ENCODE data around the gene STK32B.
"Not testable (repeated sequence)": the region's sequence is repeated elsewhere in the genome, so short reads cannot be mapped to it uniquely, and the experiment has no call there.

Gene STK32B

DNA sequence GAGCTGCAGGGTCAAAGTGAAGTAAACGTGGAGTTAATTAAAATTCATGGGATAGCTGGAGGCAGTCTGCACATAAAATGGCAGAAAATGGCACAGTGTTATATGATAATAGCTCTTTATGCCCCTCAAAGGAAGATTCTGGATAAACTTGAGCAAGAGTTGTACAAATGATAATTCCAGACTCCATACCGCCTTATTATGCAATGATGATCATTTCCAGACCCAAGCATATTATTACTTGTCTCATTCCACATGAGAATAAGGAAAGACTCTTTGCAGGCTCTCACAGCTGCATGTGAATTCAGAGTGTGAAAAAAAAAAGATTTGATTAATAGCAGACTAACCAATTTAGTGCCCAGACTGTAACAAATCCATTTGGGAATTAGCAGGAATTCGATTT lies 105.4 kb downstream of the STK32B start:
- H3K4me3 Mint-ChIP-seq, result no peak overlapping the region
- intact Hi-C loops (cut with micrococcal nuclease), result no loop called here
- H3K27ac Mint-ChIP-seq, result no peak overlapping the region
- H3K36me3 Mint-ChIP-seq (ENCODE audit: low read depth), result no peaks in the 10 kb centered on the region
- H3K9me3 Mint-ChIP-seq, result no peaks in the 10 kb centered on the region
- H3K4me1 Mint-ChIP-seq (ENCODE audit: low read depth), result no peaks in the 10 kb centered on the region
- no peaks in the 10 kb centered on the region for H3K27me3 Mint-ChIP-seq

DNA sequence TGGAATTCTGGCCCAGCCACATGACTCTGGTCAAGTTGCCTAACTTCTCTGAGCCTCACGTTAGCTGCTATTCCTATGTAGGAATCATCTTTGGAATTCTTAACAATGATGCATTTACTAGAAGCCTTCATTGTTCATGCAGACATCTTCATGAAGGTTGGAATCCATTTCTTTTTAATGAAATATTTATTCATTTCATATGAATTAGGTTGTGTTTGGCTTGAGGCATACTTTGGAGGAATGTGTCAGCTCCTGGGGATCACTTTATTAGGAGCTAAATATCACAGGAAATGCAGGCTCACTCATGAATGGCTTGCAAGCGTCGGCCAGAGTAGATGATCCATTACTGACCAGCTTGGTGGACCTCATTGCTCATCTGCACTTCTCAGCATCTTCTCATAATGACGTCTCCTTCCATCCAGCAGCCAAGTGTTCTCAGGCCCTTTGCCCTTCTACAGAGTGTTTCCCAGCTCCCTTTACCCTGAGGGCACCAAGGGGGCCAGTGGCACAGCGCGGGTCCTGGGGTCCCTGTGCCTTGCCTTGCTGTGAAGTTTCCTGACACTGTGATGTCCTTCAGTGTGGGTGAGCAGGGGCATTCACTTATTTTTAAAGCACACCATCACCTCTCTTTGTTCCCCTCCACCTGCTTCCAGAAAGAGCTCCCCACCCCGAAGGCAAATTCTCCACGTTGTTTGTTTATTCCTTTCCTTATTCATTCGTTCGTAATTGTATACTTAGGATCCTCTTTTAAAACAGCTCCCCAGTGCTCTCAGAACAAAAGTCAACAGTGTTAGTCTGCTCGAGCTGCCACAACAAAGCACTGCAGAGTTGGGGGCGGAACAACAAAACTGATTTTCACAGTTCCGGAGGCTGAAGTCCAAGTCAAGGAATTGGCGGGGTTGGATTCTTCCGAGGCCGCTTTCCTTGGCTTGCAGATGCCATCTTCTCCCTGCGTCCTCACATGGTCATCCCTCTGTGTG lies 106.8 kb downstream of the STK32B start:
- Mint-ChIP-seq H3K27ac (no peak overlapping the region), H3K9me3 (no peaks in the 10 kb centered on the region), H3K27me3 (no peaks in the 10 kb centered on the region), H3K4me1 (ENCODE audit: low read depth) (no peaks in the 10 kb centered on the region), H3K36me3 (ENCODE audit: low read depth) (no peaks in the 10 kb centered on the region), H3K4me3 (no peak overlapping the region)
- intact Hi-C loops (cut with micrococcal nuclease), result no loop called here

DNA sequence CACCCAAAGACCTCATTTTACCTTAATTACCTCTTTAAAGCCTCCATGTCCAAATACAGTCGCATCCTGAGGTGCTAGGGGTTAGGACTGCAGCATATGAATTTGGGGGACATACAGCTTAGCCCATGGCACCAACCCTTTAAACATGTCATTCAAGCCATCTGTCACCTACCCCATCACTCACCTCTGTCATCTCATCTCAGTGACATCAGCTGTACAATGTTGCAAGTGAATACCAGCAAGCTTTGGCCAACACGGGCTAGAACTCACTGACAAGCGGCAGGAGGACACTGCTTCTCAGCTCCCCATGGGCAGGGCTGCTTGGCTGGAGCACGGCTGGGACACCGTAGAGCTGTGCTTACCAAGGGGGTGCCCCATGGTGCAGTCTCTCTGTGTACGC lies 107.5 kb downstream of the STK32B start:
- Mint-ChIP-seq H3K4me3 (no peak overlapping the region), H3K4me1 (ENCODE audit: low read depth) (no peaks in the 10 kb centered on the region), H3K9me3 (no peaks in the 10 kb centered on the region), H3K27me3 (no peaks in the 10 kb centered on the region), H3K36me3 (ENCODE audit: low read depth) (no peaks in the 10 kb centered on the region), H3K27ac (no peak overlapping the region)
- intact Hi-C loops (cut with micrococcal nuclease), result no loop called here

DNA sequence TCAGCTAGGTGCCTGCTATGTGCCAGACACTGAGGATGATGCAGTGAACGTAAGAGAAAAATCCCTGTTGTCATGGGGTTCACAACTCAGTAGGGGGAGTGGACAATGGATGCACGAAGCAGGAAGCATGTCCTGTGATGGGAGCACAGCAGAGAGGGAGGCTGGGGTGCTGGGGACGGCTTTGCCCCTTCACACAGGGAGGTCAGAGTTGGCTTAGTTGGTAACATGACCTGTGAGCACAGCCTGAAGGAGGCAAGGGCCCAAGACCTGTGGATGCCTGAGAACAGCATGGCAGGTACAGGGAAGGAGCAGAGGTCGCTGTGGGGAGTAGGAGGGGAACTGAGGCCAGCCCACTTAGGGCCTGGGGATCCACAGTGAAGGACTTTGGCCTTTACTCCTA lies 109.4 kb downstream of the STK32B start:
- Mint-ChIP-seq H3K27ac (no peak overlapping the region), H3K9me3 (no peaks in the 10 kb centered on the region), H3K36me3 (ENCODE audit: low read depth) (no peaks in the 10 kb centered on the region), H3K4me3 (no peak overlapping the region), H3K4me1 (ENCODE audit: low read depth) (no peaks in the 10 kb centered on the region), H3K27me3 (no peaks in the 10 kb centered on the region)
- intact Hi-C loops (cut with micrococcal nuclease), result no loop called here

DNA sequence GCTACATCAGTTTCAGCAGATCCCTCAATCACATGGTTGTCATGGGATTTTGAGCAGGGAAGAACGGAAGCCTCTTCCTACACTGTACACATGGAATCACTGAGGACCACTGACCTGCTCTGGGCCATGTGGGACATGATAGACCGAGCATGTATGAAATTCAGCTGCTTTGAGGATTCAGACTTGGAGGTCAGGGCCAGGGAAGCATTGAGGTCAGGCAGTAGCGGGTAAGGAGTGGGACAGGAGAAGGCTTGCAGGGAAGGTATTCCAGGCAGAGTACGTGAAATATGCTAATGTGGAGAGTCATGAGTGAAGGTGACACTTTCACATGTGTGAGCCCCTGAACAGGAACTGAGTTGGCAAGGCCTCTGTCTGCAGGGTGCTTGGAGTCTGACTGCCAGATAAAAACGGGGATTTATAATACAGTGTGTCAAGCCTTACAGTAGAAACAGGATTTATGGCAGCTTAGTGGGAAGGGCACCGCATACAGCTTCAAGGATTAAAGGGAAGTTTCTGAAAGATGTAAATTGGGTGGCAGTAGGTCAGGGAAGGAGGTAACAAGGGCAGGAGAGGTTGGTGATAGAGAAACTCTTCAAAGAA lies 111.7 kb downstream of the STK32B start:
- Mint-ChIP-seq H3K36me3 (ENCODE audit: low read depth) (no peaks in the 10 kb centered on the region), H3K9me3 (no peaks in the 10 kb centered on the region), H3K4me1 (ENCODE audit: low read depth) (no peaks in the 10 kb centered on the region), H3K27ac (no peak overlapping the region), H3K27me3 (no peaks in the 10 kb centered on the region), H3K4me3 (no peak overlapping the region)
- intact Hi-C loops (cut with micrococcal nuclease), result no loop called here

DNA sequence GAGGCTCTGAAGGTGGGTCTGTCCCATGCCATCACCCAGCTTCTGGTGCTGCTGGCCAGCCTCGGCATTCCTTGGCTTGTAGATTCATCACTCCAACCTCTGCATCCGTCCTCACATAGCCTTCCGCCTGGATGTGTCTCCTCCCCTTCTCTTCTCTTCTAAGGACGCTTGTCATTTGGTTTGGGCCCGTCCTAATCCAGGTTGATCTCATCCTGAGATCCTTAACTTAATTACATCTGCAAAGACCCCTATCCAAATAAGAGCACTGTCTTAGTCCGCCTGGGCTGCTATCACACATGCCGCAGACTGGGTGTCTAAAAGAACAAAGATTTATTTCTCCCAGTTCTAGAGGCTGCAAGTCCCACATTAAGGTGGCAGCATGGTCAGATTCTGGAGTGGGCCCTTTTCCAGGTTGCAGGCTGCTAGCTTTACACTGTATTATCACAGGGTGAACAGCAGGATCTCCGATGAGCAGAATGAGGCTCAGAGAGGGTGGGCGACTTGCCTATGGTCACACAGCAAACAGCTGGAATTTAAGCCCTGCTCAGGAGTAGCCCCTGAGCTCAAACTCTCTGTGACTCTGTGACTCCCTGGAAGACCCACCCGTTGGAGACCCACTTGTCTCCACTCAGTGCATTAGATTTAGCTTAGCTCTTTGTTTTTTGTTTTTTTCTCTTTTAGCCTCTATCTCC lies 113.1 kb downstream of the STK32B start:
- intact Hi-C loops (cut with micrococcal nuclease), result no loop called here
- Mint-ChIP-seq H3K9me3 (no peaks in the 10 kb centered on the region), H3K4me3 (no peak overlapping the region), H3K27ac (no peak overlapping the region), H3K36me3 (ENCODE audit: low read depth) (no peaks in the 10 kb centered on the region), H3K4me1 (ENCODE audit: low read depth) (no peaks in the 10 kb centered on the region), H3K27me3 (no peaks in the 10 kb centered on the region)

DNA sequence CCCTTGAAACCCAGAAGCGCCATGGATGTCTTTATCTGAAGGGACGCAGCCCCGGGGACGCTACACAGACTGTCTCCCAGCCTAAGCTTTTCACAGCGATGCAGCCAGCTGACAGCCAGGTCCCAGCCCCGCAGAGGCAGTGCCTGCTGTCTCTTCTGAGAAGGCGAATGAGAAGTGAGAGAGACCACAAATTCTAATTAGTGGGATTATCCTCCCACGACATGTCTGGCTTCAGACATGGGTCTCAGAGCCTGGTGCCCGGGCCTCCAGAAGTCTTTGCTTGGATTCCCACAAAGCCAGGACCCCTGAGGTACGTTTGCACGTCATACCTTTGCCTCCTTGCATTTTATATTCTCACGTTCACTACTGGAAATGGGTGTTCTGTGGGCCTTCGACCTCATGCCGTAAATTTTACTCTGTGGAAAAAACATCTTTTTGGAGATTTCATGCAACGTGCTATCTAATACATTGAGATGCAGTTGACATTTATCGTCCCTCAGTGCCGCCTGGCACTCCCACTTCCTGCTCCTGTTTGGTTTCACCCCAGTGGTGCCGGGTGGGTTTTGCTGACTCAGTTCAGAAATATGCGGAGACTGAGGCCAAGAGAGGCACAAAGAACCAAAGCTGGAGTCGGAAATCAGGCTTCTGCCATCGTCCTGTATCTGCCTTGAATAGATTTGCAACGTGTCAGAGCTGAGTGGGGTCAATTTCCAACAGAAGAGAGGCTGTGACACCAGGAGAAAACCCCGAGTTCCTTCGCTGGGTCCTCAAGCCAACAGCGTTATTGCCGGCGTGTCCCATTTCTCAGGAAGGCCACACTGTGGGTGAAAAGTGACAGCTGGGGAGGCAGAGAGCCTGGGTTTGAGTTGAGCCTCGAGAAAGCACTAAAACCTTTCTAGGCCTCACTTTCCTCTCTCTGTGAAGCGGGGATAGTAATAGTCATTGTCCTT lies 114.4 kb downstream of the STK32B start:
- H3K36me3 Mint-ChIP-seq (ENCODE audit: low read depth), result no peaks in the 10 kb centered on the region

DNA sequence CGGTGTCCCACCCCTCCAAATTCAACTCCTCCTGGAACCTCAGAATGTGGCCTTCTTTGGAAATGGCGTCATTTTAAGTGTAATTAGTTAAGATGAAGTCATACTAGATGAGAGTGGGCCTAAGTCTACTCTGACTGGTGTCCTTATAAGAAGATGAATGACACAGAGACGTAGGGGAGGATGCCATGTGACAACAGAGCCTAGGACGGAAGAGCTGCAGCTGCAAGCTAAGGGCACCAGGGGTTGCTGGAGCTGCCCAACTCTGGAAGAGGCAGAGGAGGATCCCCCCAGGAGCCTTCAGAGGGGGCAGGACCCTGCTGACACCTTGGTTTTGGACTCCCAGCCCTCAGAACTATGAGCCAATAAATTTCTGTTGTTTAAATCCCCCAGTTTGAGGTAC lies 115.1 kb downstream of the STK32B start:
- Mint-ChIP-seq H3K27ac (no peak overlapping the region), H3K36me3 (ENCODE audit: low read depth) (no peaks in the 10 kb centered on the region), H3K4me1 (ENCODE audit: low read depth) (no peaks in the 10 kb centered on the region), H3K4me3 (no peak overlapping the region), H3K9me3 (no peaks in the 10 kb centered on the region), H3K27me3 (no peaks in the 10 kb centered on the region)
- intact Hi-C loops (cut with micrococcal nuclease), result no loop called here

More for the DNA sequence above, 114.4 kb downstream of the STK32B start:
- intact Hi-C loops (cut with micrococcal nuclease), result no loop called here
- Mint-ChIP-seq H3K4me3 (no peak overlapping the region), H3K4me1 (ENCODE audit: low read depth) (no peaks in the 10 kb centered on the region), H3K9me3 (no peaks in the 10 kb centered on the region), H3K27me3 (no peaks in the 10 kb centered on the region), H3K27ac (no peak overlapping the region)

DNA sequence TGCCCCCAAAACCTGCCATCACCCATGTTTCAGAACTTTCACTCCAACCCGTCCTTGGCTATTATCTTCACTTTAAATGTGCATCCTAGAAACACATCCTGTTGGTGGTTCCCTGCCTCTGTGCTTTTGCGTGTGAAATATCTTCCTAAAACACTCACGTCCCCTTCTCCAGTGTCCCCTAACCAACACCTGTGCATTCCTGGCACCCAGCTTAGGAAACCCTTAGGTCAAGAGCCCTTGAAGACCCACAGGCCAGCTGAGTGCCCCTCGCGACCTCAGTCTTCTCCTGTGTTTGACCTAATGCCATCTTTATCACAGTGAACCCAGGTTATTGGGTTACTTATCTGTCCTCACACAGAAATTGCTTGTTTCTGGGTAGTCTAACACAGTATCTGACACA lies 117.6 kb downstream of the STK32B start:
- no peak overlapping the region for H3K27ac Mint-ChIP-seq
- H3K4me3 Mint-ChIP-seq, result no peak overlapping the region
- H3K4me1 Mint-ChIP-seq (ENCODE audit: low read depth), result no peaks in the 10 kb centered on the region
- peaks cover 13% of the 10 kb centered on the region for H3K9me3 Mint-ChIP-seq
- no peaks in the 10 kb centered on the region for H3K36me3 Mint-ChIP-seq (ENCODE audit: low read depth)
- H3K27me3 Mint-ChIP-seq, result no peaks in the 10 kb centered on the region
- intact Hi-C loops (cut with micrococcal nuclease), result no loop called here

DNA sequence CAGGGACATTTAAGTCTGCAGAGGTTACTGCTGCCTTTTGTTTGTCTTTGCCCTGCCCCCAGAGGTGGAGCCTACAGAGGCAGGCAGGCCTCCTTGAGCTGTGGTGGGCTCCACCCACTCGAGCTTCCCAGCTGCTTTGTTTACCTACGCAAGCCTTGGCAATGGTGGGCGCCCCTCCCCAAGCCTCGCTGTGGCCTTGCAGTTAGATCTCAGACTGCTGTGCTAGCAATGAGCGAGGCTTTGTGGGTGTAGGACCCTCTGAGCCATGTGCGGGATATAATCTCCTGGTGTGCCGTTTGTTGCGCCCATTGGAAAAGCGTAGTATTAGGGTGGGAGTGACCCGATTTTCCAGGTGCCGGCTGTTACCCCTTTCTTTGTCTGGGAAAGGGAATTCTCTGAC lies 124.6 kb downstream of the STK32B start:
- H3K27me3 Mint-ChIP-seq; H3K4me3 Mint-ChIP-seq; intact Hi-C loops (cut with micrococcal nuclease); H3K27ac Mint-ChIP-seq; H3K36me3 Mint-ChIP-seq (ENCODE audit: low read depth); H3K4me1 Mint-ChIP-seq (ENCODE audit: low read depth): not testable (repeated sequence)
- peaks cover 36% of the 10 kb centered on the region for H3K9me3 Mint-ChIP-seq

DNA sequence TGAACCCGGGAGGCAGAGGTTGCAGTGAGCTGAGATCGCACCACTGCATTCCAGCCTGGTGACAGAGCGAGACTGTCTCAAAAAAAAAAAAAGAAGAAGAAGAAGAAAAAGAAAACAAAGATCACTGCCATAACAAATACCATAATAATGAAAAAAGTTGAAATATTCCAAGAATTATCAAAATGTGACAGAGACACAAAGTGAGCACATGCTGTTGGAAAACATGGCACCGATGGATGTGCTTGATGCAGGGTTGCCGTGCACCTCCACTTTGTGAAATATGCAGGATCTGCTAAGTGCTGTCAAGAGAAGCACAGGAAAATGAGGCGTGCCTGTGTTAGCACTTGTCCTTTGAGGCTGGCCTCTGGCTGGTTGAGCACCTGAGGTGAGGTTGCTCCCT lies 133.3 kb downstream of the STK32B start:
- no peaks in the 10 kb centered on the region for H3K4me1 Mint-ChIP-seq (ENCODE audit: low read depth)
- no peak overlapping the region for H3K4me3 Mint-ChIP-seq
- intact Hi-C loops (cut with micrococcal nuclease), result no loop called here
- H3K27me3 Mint-ChIP-seq, result no peaks in the 10 kb centered on the region
- no peaks in the 10 kb centered on the region for H3K36me3 Mint-ChIP-seq (ENCODE audit: low read depth)
- no peaks in the 10 kb centered on the region for H3K9me3 Mint-ChIP-seq
- no peak overlapping the region for H3K27ac Mint-ChIP-seq

DNA sequence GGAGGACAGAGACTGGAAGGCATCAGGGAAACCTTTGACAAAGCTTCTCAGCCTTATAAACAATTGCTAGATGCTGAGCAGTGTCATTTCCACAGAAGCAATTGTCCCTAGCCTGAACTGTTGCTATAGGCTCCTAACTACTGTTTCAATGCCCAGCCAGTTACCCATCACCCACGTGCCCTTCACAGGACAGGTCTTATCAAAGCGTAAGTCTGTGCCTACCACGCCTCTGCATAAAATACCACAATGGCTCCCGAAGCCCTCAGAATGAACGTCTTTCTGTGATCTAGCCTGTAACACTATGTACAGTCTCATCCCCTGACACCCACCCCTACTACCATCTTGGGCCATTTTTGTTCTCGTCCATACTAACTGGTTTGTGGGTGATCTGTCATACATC lies 134.3 kb downstream of the STK32B start:
- no peaks in the 10 kb centered on the region for H3K36me3 Mint-ChIP-seq (ENCODE audit: low read depth)
- H3K27me3 Mint-ChIP-seq, result no peaks in the 10 kb centered on the region
- no peaks in the 10 kb centered on the region for H3K4me1 Mint-ChIP-seq (ENCODE audit: low read depth)
- H3K9me3 Mint-ChIP-seq, result no peaks in the 10 kb centered on the region
- H3K27ac Mint-ChIP-seq, result no peak overlapping the region
- H3K4me3 Mint-ChIP-seq, result no peak overlapping the region
- intact Hi-C loops (cut with micrococcal nuclease), result no loop called here

DNA sequence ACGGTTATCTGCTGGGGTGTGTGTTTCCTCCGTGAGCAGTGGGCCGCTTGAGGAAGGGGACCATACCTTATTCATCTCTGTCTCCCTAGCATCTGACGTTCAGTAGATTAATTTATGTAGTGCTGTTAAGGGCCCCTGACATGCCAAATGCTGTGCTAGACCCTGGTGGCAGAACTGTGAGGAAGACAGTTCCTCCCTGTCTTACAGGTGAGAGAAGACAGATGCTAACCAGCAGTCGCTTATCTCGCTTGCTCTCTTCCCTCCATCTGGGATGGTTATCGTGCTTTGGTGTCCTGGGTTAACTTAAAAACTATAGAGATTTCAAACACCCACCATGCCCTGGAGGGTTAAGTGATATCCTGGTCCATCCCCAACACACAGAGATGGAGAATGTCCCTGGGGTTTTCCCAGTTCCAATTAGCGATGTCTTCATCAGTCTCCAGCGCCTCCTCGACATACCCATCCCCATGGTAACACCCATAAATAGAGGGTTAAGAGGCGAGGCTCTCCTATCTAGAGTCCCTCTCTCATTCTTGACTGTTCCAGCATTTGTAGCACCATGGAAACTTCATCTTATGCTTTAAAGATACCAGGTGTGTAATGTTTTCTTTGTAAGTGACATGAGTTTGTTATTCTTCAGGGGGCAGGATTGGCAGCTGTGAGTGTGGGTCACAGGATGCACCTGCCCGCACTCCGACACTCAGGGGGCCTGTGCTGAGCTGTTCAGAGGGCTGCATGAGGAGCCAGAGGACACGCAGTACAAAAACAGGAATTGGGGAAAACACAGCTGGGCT lies 135.2 kb downstream of the STK32B start:
- Mint-ChIP-seq H3K9me3 (no peaks in the 10 kb centered on the region), H3K4me1 (ENCODE audit: low read depth) (no peaks in the 10 kb centered on the region), H3K4me3 (no peak overlapping the region), H3K36me3 (ENCODE audit: low read depth) (no peaks in the 10 kb centered on the region), H3K27ac (no peak overlapping the region), H3K27me3 (no peaks in the 10 kb centered on the region)
- intact Hi-C loops (cut with micrococcal nuclease), result no loop called here

Data from dendritic cell treated with granulocyte-macrophage colony-stimulating factor and Interleukin-4, amounts not matched to agents 40 ng/mL and 50 ng/mL, for 4 days (primary cell).